Activated naive CD8-positive, alpha-beta T cell treated with anti-CD3 and anti-CD28 coated beads, Interleukin-2, amount 50 U/mL, for 24 hours (primary cell): ENCODE results near the gene HIGD2A.

Experiments used
- ATAC-seq: fragments of 150-1000 bp; cut with Tn5 transposase; one replicate; pipeline ENCODE4 v1.10.0; 2021
- DNase-seq: peaks from one replicate; pipeline ENCODE4 v3.0.0; 2021
- H3K27ac Mint-ChIP-seq: one replicate; pipeline ENCODE4 v1.8.0; 2021; ENCODE audit warnings: mild to moderate bottlenecking, mixed read lengths
- H3K27me3 Mint-ChIP-seq: one replicate; pipeline ENCODE4 v1.8.0; 2021; ENCODE audit warnings: mixed read lengths
- H3K36me3 Mint-ChIP-seq: one replicate; pipeline ENCODE4 v1.8.0; 2021; ENCODE audit warnings: low read depth, mixed read lengths
- H3K4me1 Mint-ChIP-seq: one replicate; pipeline ENCODE4 v1.8.0; 2021; ENCODE audit warnings: mixed read lengths
- H3K4me3 Mint-ChIP-seq: one replicate; pipeline ENCODE4 v1.8.0; 2021; ENCODE audit warnings: mild to moderate bottlenecking, moderate library complexity, mixed read lengths
- H3K9me3 Mint-ChIP-seq: one replicate; pipeline ENCODE4 v1.8.0; 2021; ENCODE audit warnings: mixed read lengths

The HIGD2A gene

DNA sequence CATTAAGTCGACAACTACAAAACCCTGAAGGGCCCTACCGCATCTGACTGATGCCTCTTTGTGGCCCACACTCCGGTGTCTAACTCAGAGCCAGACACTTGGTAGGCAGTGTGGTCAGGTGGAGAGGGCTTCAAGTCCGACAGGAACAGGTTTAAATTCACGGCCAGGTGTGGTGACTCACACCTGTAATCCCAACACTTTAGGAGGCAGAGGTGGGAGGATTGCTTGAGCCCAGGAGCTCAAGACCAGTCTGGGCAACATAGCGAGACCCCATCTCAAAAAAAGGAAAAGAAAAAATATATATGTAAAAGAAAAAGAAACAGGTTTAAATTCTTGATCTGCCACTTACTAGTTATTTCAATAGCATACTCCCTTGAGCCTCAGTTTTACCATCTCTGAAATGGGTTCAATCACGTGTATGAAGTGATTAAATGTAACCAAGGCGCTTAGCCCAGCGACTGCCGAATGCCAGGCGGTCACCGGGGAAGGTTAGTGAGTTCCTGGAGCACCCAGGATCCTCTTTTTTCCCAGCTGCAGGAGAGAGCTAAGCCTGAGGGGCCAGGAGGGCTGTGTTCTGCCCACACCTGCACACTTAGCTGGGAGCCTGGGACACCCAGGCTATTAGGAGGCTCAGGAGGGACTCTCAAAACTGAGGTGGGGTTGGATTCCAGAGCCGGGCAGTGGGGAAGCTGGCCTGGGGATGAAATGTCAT is 26.8 kb downstream of the HIGD2A start:
- no peak for DNase-seq
- Mint-ChIP-seq H3K4me3 (peak overlapping the region; percentile 79), H3K27ac (peak overlapping the region; percentile 65), H3K36me3 (no peaks in the 10 kb centered on the region), H3K4me1 (peaks cover 38% of the 10 kb centered on the region), H3K27me3 (no peaks in the 10 kb centered on the region), H3K9me3 (no peaks in the 10 kb centered on the region)
- no peak for ATAC-seq

DNA sequence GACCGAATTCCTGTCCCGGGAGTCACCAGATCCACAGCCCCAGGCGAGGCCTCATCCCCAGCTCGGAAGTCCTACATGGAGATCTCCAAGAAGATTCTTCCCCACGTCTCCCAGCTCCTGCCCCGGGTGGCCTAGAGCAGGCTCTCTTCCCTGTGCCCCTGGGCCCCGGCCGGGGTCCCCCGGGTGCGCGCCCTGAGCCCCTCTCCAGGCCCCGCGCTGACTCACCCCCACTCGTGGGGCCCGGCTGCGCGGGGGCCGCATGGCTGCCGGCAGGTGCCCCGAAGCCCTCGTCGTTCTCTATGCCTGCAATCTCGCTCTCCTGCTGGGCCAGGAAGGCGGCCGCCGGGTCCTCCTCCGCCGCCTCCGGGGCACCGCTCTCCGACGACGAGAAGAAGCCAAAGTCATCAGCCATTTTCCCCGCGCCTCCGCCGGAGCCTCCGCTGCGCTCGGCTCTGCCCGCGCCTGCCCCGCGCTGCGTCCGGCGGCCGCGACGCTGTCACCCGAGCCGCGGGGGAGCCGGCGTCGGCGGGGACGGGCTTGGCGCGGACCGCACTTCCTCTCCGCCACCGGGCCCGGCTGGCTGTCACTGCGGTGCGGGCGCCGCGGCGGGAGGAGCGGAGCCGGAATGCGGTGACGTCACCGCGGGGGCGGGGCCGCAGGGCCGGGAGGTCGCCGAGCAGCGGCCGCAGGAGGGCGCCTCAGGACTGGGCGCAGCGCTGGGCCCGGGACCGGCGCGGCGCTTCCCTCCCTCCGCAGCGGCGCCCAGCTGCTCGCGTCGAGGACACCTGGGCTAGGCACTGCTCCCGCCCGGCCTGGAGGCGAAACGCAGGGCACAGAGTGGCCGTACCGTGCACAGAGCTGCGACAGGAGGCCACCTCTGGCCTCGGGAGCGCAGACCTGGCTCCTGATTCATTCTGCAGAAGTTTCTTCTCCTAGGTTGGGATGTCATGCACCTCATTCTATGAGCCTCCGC is 27.7 kb downstream of the HIGD2A start, which contains the start of gene CLTB:
Gene CLTB, minus strand, starts transcription at position 588 of the 973 bp plus-strand sequence. Its CDS starts 176 bp downstream, at position 412.
- H3K27ac Mint-ChIP-seq: peak within 1 kb of the TSS; percentile 67
- no peaks in the 10 kb centered on the region for H3K36me3 Mint-ChIP-seq
- H3K9me3 Mint-ChIP-seq: no peaks in the 10 kb centered on the region
- peaks cover 32% of the 10 kb centered on the region for H3K4me1 Mint-ChIP-seq
- no peaks in the 10 kb centered on the region for H3K27me3 Mint-ChIP-seq
- peak; percentile 98 for ATAC-seq
- H3K4me3 Mint-ChIP-seq: peak within 1 kb of the TSS; percentile 79
- peak; percentile 95 for DNase-seq

DNA sequence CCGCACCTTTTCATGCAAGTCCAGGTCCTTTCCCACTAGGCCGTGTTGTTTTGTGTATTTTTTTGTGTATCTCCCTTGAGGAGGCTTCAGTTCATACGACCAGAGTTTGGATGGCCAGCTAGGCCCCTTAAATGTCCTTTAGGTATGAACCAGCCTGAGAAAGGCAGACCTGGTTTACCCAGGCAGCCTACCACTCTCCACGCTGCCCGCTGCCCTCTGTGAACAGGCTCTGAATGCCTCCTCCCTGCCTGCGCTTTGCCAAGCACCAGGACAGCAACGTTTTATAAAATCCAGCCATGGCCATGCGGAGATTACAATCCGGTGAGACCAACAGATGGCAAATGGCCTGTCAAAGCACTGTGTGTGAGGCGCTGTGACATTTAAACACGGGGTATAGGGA is 28.4 kb downstream of the HIGD2A start:
- no peak for DNase-seq
- H3K36me3 Mint-ChIP-seq: no peaks in the 10 kb centered on the region
- H3K27me3 Mint-ChIP-seq: no peaks in the 10 kb centered on the region
- H3K4me1 Mint-ChIP-seq: peaks cover 29% of the 10 kb centered on the region
- H3K4me3 Mint-ChIP-seq: peak overlapping the region; percentile 51
- no peak for ATAC-seq
- no peaks in the 10 kb centered on the region for H3K9me3 Mint-ChIP-seq
- H3K27ac Mint-ChIP-seq: no peak overlapping the region

DNA sequence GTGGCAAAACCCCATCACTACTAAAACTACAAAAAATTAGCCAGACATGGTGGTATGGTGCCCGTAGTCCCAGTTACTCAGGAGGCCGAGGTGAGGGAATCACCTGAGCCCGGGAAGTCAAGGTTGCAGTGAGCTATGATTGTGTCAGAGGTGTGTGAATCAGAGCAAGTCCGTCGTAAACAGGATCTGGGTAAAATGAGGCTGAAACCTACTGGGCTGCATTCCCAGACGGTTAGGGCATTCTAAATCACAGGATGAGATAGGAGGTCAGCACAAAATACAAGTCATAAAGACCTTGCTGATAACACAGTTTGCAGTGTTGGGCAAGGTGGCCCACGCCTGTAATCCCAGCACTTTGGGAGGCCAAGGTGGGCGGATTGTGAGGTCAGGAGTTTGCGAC is 29.7 kb downstream of the HIGD2A start:
- no peak overlapping the region for H3K27ac Mint-ChIP-seq
- ATAC-seq (no peak), DNase-seq (no peak)
- H3K36me3 Mint-ChIP-seq: no peaks in the 10 kb centered on the region
- no peaks in the 10 kb centered on the region for H3K9me3 Mint-ChIP-seq
- H3K4me1 Mint-ChIP-seq: peaks cover 29% of the 10 kb centered on the region
- no peak overlapping the region for H3K4me3 Mint-ChIP-seq
- no peaks in the 10 kb centered on the region for H3K27me3 Mint-ChIP-seq

- Mint-ChIP-seq H3K27me3 (no peaks in the 10 kb centered on the region), H3K4me1 (peaks cover 13% of the 10 kb centered on the region), H3K9me3 (no peaks in the 10 kb centered on the region), H3K36me3 (no peaks in the 10 kb centered on the region), H3K27ac (no peak overlapping the region), H3K4me3 (no peak overlapping the region)
- no peak for ATAC-seq
- DNase-seq: no peak
Measured at GRCh38 chr5:176420086-176420485, 31.5 kb downstream of the HIGD2A start.

GRCh38 chr5:176420972-176421544 is 32.5 kb downstream of the HIGD2A start:
- peaks cover 6% of the 10 kb centered on the region for H3K9me3 Mint-ChIP-seq
- no peak overlapping the region for H3K4me3 Mint-ChIP-seq
- H3K4me1 Mint-ChIP-seq: peaks cover 8% of the 10 kb centered on the region
- ATAC-seq (no peak), DNase-seq (no peak)
- H3K27ac Mint-ChIP-seq: no peak overlapping the region
- peaks cover 1% of the 10 kb centered on the region for H3K36me3 Mint-ChIP-seq
- H3K27me3 Mint-ChIP-seq: peaks cover 2% of the 10 kb centered on the region

DNA sequence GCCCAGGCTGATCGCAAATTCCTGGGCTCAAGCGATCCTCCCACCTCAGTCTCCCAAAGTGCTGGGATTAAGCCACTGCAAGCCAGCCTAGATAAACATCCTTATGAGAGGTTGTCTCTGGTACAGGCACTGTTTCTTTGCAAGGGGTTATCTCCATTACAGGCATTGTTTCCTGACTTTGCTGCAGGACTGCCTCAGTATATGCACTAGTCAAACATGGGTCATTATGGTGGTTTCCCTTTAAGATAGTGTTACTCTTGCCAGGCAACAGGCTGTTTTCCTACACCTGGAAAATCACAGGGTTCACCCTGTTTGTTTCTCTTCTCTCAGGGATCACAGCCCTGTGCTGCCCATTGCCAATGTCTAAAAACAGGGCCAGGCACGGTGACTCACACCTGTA is 35.6 kb downstream of the HIGD2A start:
- H3K4me3 Mint-ChIP-seq: no peak overlapping the region
- ATAC-seq (no peak), DNase-seq (no peak)
- H3K9me3 Mint-ChIP-seq: peaks cover 6% of the 10 kb centered on the region
- peaks cover 2% of the 10 kb centered on the region for H3K27me3 Mint-ChIP-seq
- H3K36me3 Mint-ChIP-seq: peaks cover 1% of the 10 kb centered on the region
- H3K4me1 Mint-ChIP-seq: no peaks in the 10 kb centered on the region
- no peak overlapping the region for H3K27ac Mint-ChIP-seq

DNA sequence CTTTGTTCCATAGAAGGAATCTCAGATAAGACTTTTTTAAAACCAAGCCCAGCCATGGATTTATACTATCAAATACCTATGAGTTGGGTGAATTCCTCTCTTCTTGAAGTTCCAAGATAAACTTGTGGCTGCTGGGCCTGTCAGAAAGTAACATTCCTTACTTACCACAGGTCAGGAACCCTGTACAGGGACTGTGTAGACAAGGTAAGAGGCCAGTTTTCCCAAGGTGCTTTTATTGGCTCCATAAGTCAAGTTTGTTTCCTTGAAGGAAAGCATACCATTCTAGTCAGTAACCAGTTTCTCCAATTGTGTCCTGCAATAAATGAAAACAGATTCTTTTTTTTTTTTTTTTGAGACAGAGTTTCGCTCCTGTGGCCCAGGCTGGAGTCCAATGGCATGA is 36.6 kb downstream of the HIGD2A start:
- no peak for DNase-seq
- Mint-ChIP-seq H3K4me3 (no peak overlapping the region), H3K9me3 (peaks cover 6% of the 10 kb centered on the region), H3K4me1 (peaks cover 2% of the 10 kb centered on the region), H3K27me3 (peaks cover 2% of the 10 kb centered on the region), H3K36me3 (peaks cover 1% of the 10 kb centered on the region), H3K27ac (no peak overlapping the region)
- ATAC-seq: no peak

DNA sequence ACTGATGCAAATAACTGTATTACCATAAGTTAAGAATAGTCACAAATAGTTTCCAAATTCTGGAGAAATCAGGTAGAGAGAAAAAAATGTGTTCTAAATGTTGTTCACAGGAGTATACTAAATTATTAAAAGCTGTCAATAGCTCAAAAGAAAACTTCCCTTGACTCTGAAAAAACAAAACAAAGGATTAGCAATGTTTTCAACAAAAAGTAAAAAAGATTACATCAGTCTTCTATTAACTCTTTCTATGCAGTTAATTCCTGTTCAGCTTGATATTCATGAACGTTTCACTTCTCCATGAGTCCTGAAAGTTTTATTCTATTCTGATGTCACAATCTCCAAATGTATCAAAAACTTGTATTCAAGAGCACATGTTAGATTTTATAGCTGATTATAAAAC is 37.2 kb downstream of the HIGD2A start:
- DNase-seq: no peak
- no peak overlapping the region for H3K27ac Mint-ChIP-seq

GRCh38 chr5:176426876-176427275 is 38.3 kb downstream of the HIGD2A start:
- peaks cover 1% of the 10 kb centered on the region for H3K36me3 Mint-ChIP-seq

More for the DNA sequence above, 37.2 kb downstream of the HIGD2A start:
- Mint-ChIP-seq H3K27me3 (peaks cover 2% of the 10 kb centered on the region), H3K4me1 (peaks cover 6% of the 10 kb centered on the region), H3K9me3 (peaks cover 6% of the 10 kb centered on the region), H3K4me3 (no peak overlapping the region), H3K36me3 (peaks cover 1% of the 10 kb centered on the region)
- no peak for ATAC-seq

DNA sequence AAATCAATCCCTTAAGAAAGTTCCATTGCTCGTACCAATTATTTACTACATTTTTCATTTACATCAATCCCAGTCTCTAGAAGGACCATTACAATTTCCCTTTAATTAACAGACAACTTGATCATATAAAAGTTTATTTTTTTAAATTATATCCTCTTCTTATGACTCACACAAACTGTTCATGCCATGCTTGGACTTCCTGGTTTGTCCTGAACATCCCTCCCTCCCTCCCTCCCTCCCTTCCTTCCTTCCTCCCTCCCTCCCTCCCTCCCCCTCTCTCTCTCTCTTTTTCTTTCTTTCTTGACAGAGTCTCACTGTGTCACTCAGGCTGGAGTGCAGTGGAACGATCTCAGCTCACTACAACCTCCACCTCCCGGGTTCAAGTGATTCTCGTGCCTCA is 39.4 kb downstream of the HIGD2A start:
- Mint-ChIP-seq H3K4me3 (no peak overlapping the region), H3K4me1 (peaks cover 6% of the 10 kb centered on the region), H3K9me3 (peaks cover 6% of the 10 kb centered on the region), H3K27me3 (peaks cover 2% of the 10 kb centered on the region), H3K27ac (no peak overlapping the region), H3K36me3 (peaks cover 1% of the 10 kb centered on the region)
- ATAC-seq: no peak
- DNase-seq: no peak

More at GRCh38 chr5:176426876-176427275, 38.3 kb downstream of the HIGD2A start:
- Mint-ChIP-seq H3K9me3 (peaks cover 6% of the 10 kb centered on the region), H3K27ac (no peak overlapping the region), H3K27me3 (peaks cover 2% of the 10 kb centered on the region), H3K4me1 (peaks cover 6% of the 10 kb centered on the region), H3K4me3 (no peak overlapping the region)
- no peak for DNase-seq
- no peak for ATAC-seq

DNA sequence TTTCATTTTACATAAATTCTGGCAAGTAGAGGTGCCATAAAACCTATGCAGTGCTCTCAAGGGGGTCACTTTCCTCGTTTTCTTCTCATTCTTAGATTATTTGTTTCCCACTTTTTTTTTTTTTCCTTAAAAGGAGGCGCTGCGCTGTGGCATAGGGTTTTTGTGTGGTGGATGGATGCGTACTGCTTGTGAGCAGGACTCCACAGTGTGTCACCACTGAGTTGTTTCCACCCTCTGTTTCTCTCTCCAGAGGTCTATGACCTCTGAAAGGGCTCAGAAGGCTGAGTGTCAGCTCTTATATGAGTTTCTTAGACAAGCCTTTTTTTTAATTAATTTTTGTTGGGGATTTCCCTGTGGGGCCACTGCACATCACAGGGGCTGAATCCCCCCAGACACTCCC is 41.4 kb downstream of the HIGD2A start:
- Mint-ChIP-seq H3K4me3 (no peak overlapping the region), H3K9me3 (peaks cover 6% of the 10 kb centered on the region), H3K27ac (no peak overlapping the region), H3K4me1 (peaks cover 6% of the 10 kb centered on the region), H3K27me3 (peaks cover 2% of the 10 kb centered on the region), H3K36me3 (peaks cover 1% of the 10 kb centered on the region)
- DNase-seq: no peak
- ATAC-seq: no peak

- peaks cover 17% of the 10 kb centered on the region for H3K4me1 Mint-ChIP-seq
- DNase-seq (no peak), ATAC-seq (no peak)
- no peak overlapping the region for H3K4me3 Mint-ChIP-seq
- H3K9me3 Mint-ChIP-seq: no peaks in the 10 kb centered on the region
- no peak overlapping the region for H3K27ac Mint-ChIP-seq
- no peaks in the 10 kb centered on the region for H3K36me3 Mint-ChIP-seq
- peaks cover 2% of the 10 kb centered on the region for H3K27me3 Mint-ChIP-seq
Measured at GRCh38 chr5:176432707-176433106, 44.2 kb downstream of the HIGD2A start.

DNA sequence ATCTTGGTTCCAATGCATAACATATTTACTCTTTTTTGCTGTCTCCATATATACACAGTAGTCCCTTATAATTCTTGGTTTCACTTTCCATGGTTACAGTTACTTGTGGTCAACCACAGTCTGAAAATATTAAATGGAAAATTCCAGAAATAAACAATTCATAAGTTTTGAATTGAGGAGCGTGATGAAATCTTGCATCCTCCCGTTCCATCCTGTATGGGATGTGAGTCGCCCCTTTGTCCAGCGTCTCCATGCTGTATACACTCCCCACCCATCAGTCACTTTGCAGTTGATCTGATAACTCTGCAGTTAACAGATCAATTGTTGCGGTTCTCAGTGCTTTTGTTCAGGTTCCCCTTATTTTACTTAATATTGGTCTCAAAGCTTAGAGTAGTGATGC is 48.1 kb downstream of the HIGD2A start:
- peaks cover 2% of the 10 kb centered on the region for H3K27me3 Mint-ChIP-seq
- H3K4me1 Mint-ChIP-seq: peaks cover 11% of the 10 kb centered on the region
- peak overlapping the region; percentile 31 for H3K4me3 Mint-ChIP-seq
- ATAC-seq (peak; percentile 77), DNase-seq (no peak)
- no peaks in the 10 kb centered on the region for H3K36me3 Mint-ChIP-seq
- H3K27ac Mint-ChIP-seq: no peak overlapping the region
- no peaks in the 10 kb centered on the region for H3K9me3 Mint-ChIP-seq
